Gastroesophageal sphincter (tissue), 3 donors: ENCODE results near the gene FAM50B.

Source experiments
- POLR2A ChIP-seq, 2 donors: fragments of 450-650 bp; IDR thresholded peaks; one replicate each; pipeline ENCODE4 v1.6.1; 2017; ENCODE audit warnings: antibody characterized with exemption in 2 of 2, mild to moderate bottlenecking in 2 of 2, moderate library complexity in 1 of 2
- POLR2AphosphoS5 ChIP-seq: sonication (generic); formaldehyde crosslinking; IDR thresholded peaks from one replicate; pipeline ENCODE4 v1.6.1; 2017; ENCODE audit warnings: antibody characterized with exemption
- TF ChIP-seq, protein P1 (sequence below), 4 experiments: fragments of 200-600 bp in 2 of 4; fragments of 450-650 bp in 2 of 4; sonication (generic) in 1 of 4; IDR thresholded peaks; one replicate each; pipeline ENCODE4 v1.5.1; 2017 to 2019; ENCODE audit warnings: antibody characterized with exemption in 4 of 4, mild to moderate bottlenecking in 2 of 4, moderate library complexity in 2 of 4

DNA sequence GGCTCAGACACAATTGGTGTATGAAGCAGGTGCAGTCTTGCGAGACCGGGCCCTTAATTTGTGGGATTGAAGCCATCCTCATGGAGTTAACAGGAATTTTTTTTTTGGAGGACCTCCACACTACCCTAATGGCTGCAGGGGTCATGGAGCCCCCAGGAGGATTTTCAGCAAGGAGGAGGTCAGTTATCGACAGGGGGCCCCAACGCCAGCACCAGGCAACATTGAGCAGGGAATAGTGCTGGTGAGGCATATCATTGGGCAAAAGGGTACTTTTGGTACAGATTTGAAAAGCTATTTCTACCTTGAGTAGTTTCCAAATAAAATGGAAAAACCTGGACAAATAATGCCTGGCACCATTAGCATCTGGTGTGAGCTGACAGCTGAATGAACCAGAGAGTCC is 6.7 kb downstream of the FAM50B start:
- TF ChIP-seq, protein P1, sequence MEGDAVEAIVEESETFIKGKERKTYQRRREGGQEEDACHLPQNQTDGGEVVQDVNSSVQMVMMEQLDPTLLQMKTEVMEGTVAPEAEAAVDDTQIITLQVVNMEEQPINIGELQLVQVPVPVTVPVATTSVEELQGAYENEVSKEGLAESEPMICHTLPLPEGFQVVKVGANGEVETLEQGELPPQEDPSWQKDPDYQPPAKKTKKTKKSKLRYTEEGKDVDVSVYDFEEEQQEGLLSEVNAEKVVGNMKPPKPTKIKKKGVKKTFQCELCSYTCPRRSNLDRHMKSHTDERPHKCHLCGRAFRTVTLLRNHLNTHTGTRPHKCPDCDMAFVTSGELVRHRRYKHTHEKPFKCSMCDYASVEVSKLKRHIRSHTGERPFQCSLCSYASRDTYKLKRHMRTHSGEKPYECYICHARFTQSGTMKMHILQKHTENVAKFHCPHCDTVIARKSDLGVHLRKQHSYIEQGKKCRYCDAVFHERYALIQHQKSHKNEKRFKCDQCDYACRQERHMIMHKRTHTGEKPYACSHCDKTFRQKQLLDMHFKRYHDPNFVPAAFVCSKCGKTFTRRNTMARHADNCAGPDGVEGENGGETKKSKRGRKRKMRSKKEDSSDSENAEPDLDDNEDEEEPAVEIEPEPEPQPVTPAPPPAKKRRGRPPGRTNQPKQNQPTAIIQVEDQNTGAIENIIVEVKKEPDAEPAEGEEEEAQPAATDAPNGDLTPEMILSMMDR (IDR thresholded peaks at IDR 0.05), result no peak
- TF ChIP-seq POLR2AphosphoS5 (no peak), POLR2A (IDR thresholded peaks at IDR 0.05) (no peak)
